ENCODE measurements around the gene EIF4G2.
"Not testable (repeated sequence)": the region's sequence is repeated elsewhere in the genome, so short reads cannot be mapped to it uniquely, and the experiment has no call there.

EIF4G2 gene

DNA sequence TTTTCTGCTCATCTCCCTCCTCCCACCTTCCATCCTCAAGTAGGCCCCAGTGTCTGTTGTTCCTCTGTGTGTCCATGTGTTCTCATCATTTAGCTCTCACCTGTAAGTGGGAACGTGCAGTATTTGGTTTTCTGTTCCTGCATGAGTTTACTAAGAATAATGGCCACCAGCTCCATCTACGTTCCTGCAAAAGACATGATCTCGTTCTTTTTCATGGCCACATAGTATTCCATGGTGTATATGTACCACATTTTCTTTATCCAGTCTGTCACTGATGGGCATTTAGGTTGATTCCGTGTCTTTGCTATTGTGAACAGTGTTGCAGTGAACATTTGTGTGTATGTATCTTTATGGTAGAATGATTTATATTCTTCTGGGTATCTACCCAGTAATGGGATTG lies 28.2 kb upstream of the EIF4G2 start:
- peak; percentile 77 for TF ChIP-seq ZNF146 (tag by site-specific recombination; IDR thresholded peaks at IDR 0.05)
- not testable (repeated sequence) for H3K27ac ChIP-seq (ENCODE audit: extremely low read depth, low read depth, low read length); H3K4me3 ChIP-seq (ENCODE audit: low read depth, low read length); H3K9me3 ChIP-seq (ENCODE audit: control insufficient read depth, insufficient read depth, low read depth, low read length); H3K36me3 ChIP-seq (ENCODE audit: control insufficient read depth in 2 of 2, insufficient read depth in 1 of 2, low read length in 2 of 2); H3K4me1 ChIP-seq (ENCODE audit: control insufficient read depth, insufficient read depth, low read length)
- CTCF ChIA-PET: interaction anchor here (0.6 to 1.2 kb wide), 2 partner anchors 28 to 42 kb away, joined by 3 to 4 read pairs; no protein-coding TSS in a partner anchor
- POLR2A ChIA-PET: interaction anchor here (1.0 to 4.4 kb wide), 2 partner anchors 10 to 28 kb away, joined by 3 to 32 read pairs; partner anchors contain the start of gene EIF4G2

DNA sequence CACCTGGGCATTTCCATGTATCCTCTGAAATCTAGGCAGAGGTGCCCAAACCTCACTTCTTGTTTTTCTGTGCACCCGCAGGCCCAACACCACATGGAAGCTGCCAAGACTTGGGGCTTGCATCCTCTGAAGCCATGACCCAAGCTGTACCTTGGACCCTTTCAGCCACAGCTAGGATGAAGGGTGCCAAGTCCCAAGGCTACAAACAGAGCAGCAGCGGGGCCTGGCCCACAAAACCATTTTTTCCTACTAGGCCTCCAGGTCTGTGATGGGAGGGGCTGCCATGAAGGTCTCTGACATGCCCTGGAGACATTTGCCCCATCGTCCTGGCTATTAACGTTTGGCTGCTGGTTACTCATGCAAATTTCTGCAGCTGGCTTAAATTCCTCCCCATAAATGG lies 20.4 kb upstream of the EIF4G2 start:
- Histone ChIP-seq H3K9me3 (ENCODE audit: control insufficient read depth, insufficient read depth, low read depth, low read length) (no peaks in the 10 kb centered on the region), H3K27ac (ENCODE audit: extremely low read depth, low read depth, low read length) (no peak overlapping the region), H3K36me3 (ENCODE audit: control insufficient read depth in 2 of 2, insufficient read depth in 1 of 2, low read length in 2 of 2) (no peaks in the 10 kb centered on the region), H3K4me3 (ENCODE audit: low read depth, low read length) (no peak overlapping the region), H3K4me1 (ENCODE audit: control insufficient read depth, insufficient read depth, low read length) (no peaks in the 10 kb centered on the region)
- ChIA-PET POLR2A (interaction anchor here (0.7 to 2.8 kb wide), 2 partner anchors 10 to 20 kb away, joined by 5 to 19 read pairs; partner anchors contain the start of gene EIF4G2), CTCF (no interaction called here)
- TF ChIP-seq ZNF239 (tag by site-specific recombination; IDR thresholded peaks at IDR 0.05) (no peak), ZNF585B (tag by site-specific recombination; IDR thresholded peaks at IDR 0.05) (peak; percentile 88), KLF8 (tag by site-specific recombination; IDR thresholded peaks at IDR 0.05) (no peak)

GRCh38 chr11:10828402-10828801 lies 19.7 kb upstream of the EIF4G2 start:
- Histone ChIP-seq H3K4me1 (ENCODE audit: control insufficient read depth, insufficient read depth, low read length) (no peaks in the 10 kb centered on the region), H3K9me3 (ENCODE audit: control insufficient read depth, insufficient read depth, low read depth, low read length) (no peaks in the 10 kb centered on the region), H3K4me3 (ENCODE audit: low read depth, low read length) (no peak overlapping the region), H3K36me3 (ENCODE audit: control insufficient read depth in 2 of 2, insufficient read depth in 1 of 2, low read length in 2 of 2) (no peaks in the 10 kb centered on the region), H3K27ac (ENCODE audit: extremely low read depth, low read depth, low read length) (no peak overlapping the region)
- ChIA-PET POLR2A (interaction anchor here (2.8 kb wide), 1 partner anchor 19 kb away, joined by 19 read pairs; the partner anchor contains the start of gene EIF4G2), CTCF (no interaction called here)
- TF ChIP-seq ZNF37A (tag by site-specific recombination; IDR thresholded peaks at IDR 0.05) (no peak), HOXA7 (CRISPR knock-in tag; IDR thresholded peaks at IDR 0.05; ENCODE audit: borderline replicate concordance) (no peak), ZNF10 (tag by site-specific recombination; IDR thresholded peaks at IDR 0.05) (no peak), ZNF354C (tag by site-specific recombination; IDR thresholded peaks at IDR 0.05; ENCODE audit: borderline replicate concordance, low read depth) (no peak), ZNF843 (tag by site-specific recombination; IDR thresholded peaks at IDR 0.05) (no peak), HOXD13 (CRISPR knock-in tag; IDR thresholded peaks at IDR 0.05; ENCODE audit: borderline replicate concordance) (no peak), ZNF19 (tag by site-specific recombination; IDR thresholded peaks at IDR 0.05; ENCODE audit: low read depth) (no peak), PRDM4 (tag by site-specific recombination; IDR thresholded peaks at IDR 0.05) (no peak), ZNF138 (tag by site-specific recombination; IDR thresholded peaks at IDR 0.05; ENCODE audit: borderline replicate concordance) (no peak), KLF10 (tag by site-specific recombination; IDR thresholded peaks at IDR 0.05) (no peak), ZBTB20 (tag by site-specific recombination; IDR thresholded peaks at IDR 0.05) (no peak), ZNF121 (tag by site-specific recombination; IDR thresholded peaks at IDR 0.05) (no peak), YY1 (tag by site-specific recombination; IDR thresholded peaks at IDR 0.05) (no peak), ZNF555 (tag by site-specific recombination; conservative IDR thresholded peaks at IDR 0.05) (no peak), ZNF660 (tag by site-specific recombination; IDR thresholded peaks at IDR 0.05) (no peak)
- TF ChIP-seq, protein P1, sequence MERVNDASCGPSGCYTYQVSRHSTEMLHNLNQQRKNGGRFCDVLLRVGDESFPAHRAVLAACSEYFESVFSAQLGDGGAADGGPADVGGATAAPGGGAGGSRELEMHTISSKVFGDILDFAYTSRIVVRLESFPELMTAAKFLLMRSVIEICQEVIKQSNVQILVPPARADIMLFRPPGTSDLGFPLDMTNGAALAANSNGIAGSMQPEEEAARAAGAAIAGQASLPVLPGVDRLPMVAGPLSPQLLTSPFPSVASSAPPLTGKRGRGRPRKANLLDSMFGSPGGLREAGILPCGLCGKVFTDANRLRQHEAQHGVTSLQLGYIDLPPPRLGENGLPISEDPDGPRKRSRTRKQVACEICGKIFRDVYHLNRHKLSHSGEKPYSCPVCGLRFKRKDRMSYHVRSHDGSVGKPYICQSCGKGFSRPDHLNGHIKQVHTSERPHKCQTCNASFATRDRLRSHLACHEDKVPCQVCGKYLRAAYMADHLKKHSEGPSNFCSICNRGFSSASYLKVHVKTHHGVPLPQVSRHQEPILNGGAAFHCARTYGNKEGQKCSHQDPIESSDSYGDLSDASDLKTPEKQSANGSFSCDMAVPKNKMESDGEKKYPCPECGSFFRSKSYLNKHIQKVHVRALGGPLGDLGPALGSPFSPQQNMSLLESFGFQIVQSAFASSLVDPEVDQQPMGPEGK (tag by site-specific recombination; IDR thresholded peaks at IDR 0.05): no peak
- TF ChIP-seq, protein P2, sequence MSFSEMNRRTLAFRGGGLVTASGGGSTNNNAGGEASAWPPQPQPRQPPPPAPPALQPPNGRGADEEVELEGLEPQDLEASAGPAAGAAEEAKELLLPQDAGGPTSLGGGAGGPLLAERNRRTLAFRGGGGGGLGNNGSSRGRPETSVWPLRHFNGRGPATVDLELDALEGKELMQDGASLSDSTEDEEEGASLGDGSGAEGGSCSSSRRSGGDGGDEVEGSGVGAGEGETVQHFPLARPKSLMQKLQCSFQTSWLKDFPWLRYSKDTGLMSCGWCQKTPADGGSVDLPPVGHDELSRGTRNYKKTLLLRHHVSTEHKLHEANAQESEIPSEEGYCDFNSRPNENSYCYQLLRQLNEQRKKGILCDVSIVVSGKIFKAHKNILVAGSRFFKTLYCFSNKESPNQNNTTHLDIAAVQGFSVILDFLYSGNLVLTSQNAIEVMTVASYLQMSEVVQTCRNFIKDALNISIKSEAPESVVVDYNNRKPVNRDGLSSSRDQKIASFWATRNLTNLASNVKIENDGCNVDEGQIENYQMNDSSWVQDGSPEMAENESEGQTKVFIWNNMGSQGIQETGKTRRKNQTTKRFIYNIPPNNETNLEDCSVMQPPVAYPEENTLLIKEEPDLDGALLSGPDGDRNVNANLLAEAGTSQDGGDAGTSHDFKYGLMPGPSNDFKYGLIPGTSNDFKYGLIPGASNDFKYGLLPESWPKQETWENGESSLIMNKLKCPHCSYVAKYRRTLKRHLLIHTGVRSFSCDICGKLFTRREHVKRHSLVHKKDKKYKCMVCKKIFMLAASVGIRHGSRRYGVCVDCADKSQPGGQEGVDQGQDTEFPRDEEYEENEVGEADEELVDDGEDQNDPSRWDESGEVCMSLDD (tag by site-specific recombination; IDR thresholded peaks at IDR 0.05): no peak
- TF ChIP-seq, protein P3, sequence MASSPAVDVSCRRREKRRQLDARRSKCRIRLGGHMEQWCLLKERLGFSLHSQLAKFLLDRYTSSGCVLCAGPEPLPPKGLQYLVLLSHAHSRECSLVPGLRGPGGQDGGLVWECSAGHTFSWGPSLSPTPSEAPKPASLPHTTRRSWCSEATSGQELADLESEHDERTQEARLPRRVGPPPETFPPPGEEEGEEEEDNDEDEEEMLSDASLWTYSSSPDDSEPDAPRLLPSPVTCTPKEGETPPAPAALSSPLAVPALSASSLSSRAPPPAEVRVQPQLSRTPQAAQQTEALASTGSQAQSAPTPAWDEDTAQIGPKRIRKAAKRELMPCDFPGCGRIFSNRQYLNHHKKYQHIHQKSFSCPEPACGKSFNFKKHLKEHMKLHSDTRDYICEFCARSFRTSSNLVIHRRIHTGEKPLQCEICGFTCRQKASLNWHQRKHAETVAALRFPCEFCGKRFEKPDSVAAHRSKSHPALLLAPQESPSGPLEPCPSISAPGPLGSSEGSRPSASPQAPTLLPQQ (tag by site-specific recombination; IDR thresholded peaks at IDR 0.05): no peak

Data from HEK293 (cell line).